Epithelial cell of proximal tubule (primary cell): ENCODE measurements around the gene POLR1B. TPM values are rescaled to one million over a fixed set of nuclear protein-coding genes. Genes with fewer than 3 reads are reported as not detected.
"Not testable (repeated sequence)": the region's sequence is repeated elsewhere in the genome, so short reads cannot be mapped to it uniquely, and the experiment has no call there.

Experiments used
- DNase-seq: peaks from one replicate; pipeline ENCODE4 v3.0.0-alpha.2; 2011; ENCODE audit warnings: low read depth
- H3K4me3 ChIP-seq: 2 replicates; pipeline ENCODE4 v1.5.1; 2011; ENCODE audit warnings: low read depth, mild to moderate bottlenecking, low read length
- CTCF ChIP-seq: conservative IDR thresholded peaks from 2 replicates; pipeline ENCODE4 v1.5.1; 2012; ENCODE audit warnings: low read depth, mild to moderate bottlenecking, low read length
- total RNA-seq: library from RNA; depleted of rRNA; stranded (reverse); fragments of >200 nt; gene quantifications from 2 replicates; pipeline ENCODE4 v1.2.3, GENCODE V29; 2015

POLR1B gene
- total RNA-seq, 1 donor from 2014 or later, result 9.7 TPM

- TF ChIP-seq CTCF, result no peak
- no peak overlapping the region for H3K4me3 ChIP-seq
- no peak for DNase-seq
Observed at GRCh38 chr2:112516801-112517200, 25.5 kb upstream of the POLR1B start.

- H3K4me3 ChIP-seq, result no peak overlapping the region
Observed at GRCh38 chr2:112518807-112519206, 23.5 kb upstream of the POLR1B start.

GRCh38 chr2:112519506-112519905, 22.8 kb upstream of the POLR1B start:
- no peak for TF ChIP-seq CTCF
- no peak overlapping the region for H3K4me3 ChIP-seq
- no peak for DNase-seq

More at GRCh38 chr2:112518807-112519206, 23.5 kb upstream of the POLR1B start:
- no peak for TF ChIP-seq CTCF
- DNase-seq, result no peak

- H3K4me3 ChIP-seq, result no peak overlapping the region
- DNase-seq, result no peak
- no peak for TF ChIP-seq CTCF
Observed at GRCh38 chr2:112520234-112520783, 22.0 kb upstream of the POLR1B start.

GRCh38 chr2:112523291-112523777, 18.9 kb upstream of the POLR1B start:
- no peak for DNase-seq
- H3K4me3 ChIP-seq, result no peak overlapping the region
- TF ChIP-seq CTCF, result no peak

GRCh38 chr2:112524276-112524675, 18.0 kb upstream of the POLR1B start:
- DNase-seq, H3K4me3 ChIP-seq: not testable (repeated sequence)

- no peak for DNase-seq
- H3K4me3 ChIP-seq, result no peak overlapping the region
- no peak for TF ChIP-seq CTCF
Observed at GRCh38 chr2:112528541-112528940, 13.7 kb upstream of the POLR1B start.
